ENCODE results near the gene KAZN. TPM values are rescaled to one million over a fixed set of nuclear protein-coding genes. Genes with fewer than 3 reads are reported as not detected.

KAZN gene
- total RNA-seq (60.8 TPM), polyA plus RNA-seq (ENCODE audit: insufficient read depth, low read depth, low replicate concordance) (17.4 TPM)
- long read RNA-seq, donor 1, partial matches to known transcripts = 8 of 12 reads
- long read RNA-seq, donor 1, other reads (novel, unspliced or antisense) = 0 of 12 reads
- long read RNA-seq, donor 2, partial matches to known transcripts = 0 of 1 reads
- long read RNA-seq, donor 2, other reads (novel, unspliced or antisense) = 0 of 1 reads
- long read RNA-seq, donor 3, partial matches to known transcripts = 9 of 12 reads
- long read RNA-seq, donor 3, other reads (novel, unspliced or antisense) = 0 of 12 reads
- long read RNA-seq, donor 4, transcript KAZN-201 (8 exons, 3,838 nt) = major isoform, 5 of 5 reads
- long read RNA-seq, donor 4, partial matches to known transcripts = 0 of 5 reads
- long read RNA-seq, donor 4, other reads (novel, unspliced or antisense) = 0 of 5 reads
- long read RNA-seq, donor 5 = 0 reads
- long read RNA-seq, donor 6, partial matches to known transcripts = 5 of 6 reads
- long read RNA-seq, donor 6, other reads (novel, unspliced or antisense) = 0 of 6 reads
- long read RNA-seq, donor 7, transcript KAZN-201 (8 exons, 3,838 nt) = major isoform, 22 of 140 reads
- long read RNA-seq, donor 7, partial matches to known transcripts = 5 of 140 reads
- long read RNA-seq, donor 7, other reads (novel, unspliced or antisense) = 113 of 140 reads
- long read RNA-seq, donor 8, partial matches to known transcripts = 0 of 2 reads
- long read RNA-seq, donor 8, other reads (novel, unspliced or antisense) = 0 of 2 reads
- long read RNA-seq, donor 9, partial matches to known transcripts = 5 of 7 reads
- long read RNA-seq, donor 9, other reads (novel, unspliced or antisense) = 0 of 7 reads
- long read RNA-seq, donor 10, transcript KAZN-201 (8 exons, 3,838 nt) = major isoform, 6 of 6 reads
- long read RNA-seq, donor 10, partial matches to known transcripts = 0 of 6 reads
- long read RNA-seq, donor 10, other reads (novel, unspliced or antisense) = 0 of 6 reads

DNA sequence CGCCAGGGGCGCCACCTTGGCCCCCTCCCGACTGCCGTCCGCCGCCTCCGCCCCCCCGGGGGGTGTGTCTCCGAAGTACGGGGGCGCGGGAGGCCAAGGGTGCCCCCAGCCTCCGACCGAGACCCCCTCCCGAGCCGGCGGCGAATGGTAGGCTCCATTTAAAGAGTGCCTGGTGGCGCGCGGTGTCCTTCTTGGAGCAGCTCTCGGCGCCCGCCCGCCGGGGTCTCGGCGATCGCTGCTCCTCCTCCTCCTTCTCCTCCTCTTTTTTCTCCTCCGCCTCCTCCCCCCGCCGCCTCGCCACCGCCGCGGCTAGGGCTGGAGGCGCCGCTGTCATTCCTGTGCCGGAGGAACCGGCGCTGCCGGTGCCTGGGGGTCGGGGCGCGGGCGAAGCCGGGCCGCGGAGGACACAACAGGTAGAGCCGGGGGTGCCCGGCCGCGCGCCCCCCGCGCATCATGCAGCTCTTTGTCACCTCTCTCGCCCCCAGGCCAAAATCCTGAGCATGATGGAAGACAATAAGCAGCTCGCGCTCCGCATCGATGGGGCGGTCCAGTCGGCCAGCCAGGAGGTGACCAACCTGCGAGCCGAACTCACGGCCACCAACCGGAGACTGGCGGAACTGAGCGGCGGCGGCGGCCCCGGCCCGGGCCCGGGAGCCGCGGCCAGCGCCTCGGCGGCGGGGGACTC is at the start of gene KAZN:
Gene KAZN (plus strand): TSS at position 188 of the 685 bp plus-strand sequence.
- H3K36me3 ChIP-seq (ENCODE audit: control insufficient read depth in 2 of 3, insufficient read depth in 3 of 3, low read length in 3 of 3) = no peaks in the 10 kb centered on the region
- peaks cover 2 to 7% (median 3%) of the 10 kb centered on the region in 3 donors for H3K4me1 ChIP-seq (ENCODE audit: control insufficient read depth in 2 of 3, insufficient read depth in 2 of 3, low read depth in 1 of 3, low read length in 3 of 3)
- intact Hi-C loops (cut with DNase I) = no loop called here
- H3K9ac ChIP-seq (ENCODE audit: low read length in 3 of 3) = peak within 1 kb of the TSS in 2 of 3 donors; percentile 29 to 47
- DNase-seq = peak; percentile 84 to 91 (median 89)
- peak within 1 kb of the TSS; percentile 50 to 73 (median 54) for H3K4me3 ChIP-seq (ENCODE audit: low read length in 3 of 3)
- FAIRE-seq = no peak
- TF ChIP-seq, protein P1, sequence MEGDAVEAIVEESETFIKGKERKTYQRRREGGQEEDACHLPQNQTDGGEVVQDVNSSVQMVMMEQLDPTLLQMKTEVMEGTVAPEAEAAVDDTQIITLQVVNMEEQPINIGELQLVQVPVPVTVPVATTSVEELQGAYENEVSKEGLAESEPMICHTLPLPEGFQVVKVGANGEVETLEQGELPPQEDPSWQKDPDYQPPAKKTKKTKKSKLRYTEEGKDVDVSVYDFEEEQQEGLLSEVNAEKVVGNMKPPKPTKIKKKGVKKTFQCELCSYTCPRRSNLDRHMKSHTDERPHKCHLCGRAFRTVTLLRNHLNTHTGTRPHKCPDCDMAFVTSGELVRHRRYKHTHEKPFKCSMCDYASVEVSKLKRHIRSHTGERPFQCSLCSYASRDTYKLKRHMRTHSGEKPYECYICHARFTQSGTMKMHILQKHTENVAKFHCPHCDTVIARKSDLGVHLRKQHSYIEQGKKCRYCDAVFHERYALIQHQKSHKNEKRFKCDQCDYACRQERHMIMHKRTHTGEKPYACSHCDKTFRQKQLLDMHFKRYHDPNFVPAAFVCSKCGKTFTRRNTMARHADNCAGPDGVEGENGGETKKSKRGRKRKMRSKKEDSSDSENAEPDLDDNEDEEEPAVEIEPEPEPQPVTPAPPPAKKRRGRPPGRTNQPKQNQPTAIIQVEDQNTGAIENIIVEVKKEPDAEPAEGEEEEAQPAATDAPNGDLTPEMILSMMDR (IDR thresholded peaks at IDR 0.05; ENCODE audit: borderline replicate concordance, extremely low read depth, insufficient read depth) = no peak
- no peaks in the 10 kb centered on the region for H3K27me3 ChIP-seq (ENCODE audit: control insufficient read depth, insufficient read depth, low read length)
- no peaks in the 10 kb centered on the region for H3K9me3 ChIP-seq (ENCODE audit: control insufficient read depth in 2 of 3, insufficient read depth in 1 of 3, low read length in 3 of 3)
- H3K27ac ChIP-seq (ENCODE audit: low read depth in 2 of 2, low read length in 2 of 2) = peak within 1 kb of the TSS; percentile 11 to 47

DNA sequence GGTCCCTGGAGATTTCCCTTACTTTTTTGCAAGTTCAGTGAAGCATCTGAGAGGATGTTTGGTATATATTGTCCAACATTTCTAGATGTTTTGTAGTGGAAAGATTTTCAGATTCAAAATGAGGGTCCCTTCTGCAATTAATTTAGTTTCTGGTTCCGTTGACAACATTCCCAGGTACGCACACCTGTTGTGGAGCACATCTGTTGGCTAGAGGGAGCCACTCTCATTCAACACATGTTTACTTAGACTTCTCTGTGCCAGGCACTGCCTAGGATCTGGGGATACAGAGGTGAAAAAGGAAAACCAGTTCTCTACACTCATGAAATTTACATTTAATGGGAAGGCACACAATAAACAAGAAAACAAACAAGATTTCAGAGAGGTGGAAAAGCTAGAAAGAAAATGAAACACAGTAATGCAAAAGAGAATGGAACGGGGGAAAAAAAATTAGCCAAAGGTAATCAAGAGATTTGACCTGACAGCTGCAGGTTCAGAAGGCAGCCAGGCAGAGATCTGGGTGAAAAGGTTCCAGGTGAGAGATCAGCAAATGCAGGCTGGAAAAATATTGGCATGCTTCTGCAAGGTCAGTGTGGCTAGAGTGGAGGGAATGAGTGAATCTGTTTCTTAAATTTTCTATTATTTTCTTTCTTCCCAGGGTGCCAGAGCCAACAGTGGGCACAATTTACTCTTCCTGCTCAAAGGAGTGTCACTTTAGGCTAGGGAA is 48.4 kb upstream of the KAZN start:
- intact Hi-C loops (cut with DNase I) = no loop called here
- Histone ChIP-seq H3K9me3 (ENCODE audit: control insufficient read depth in 2 of 3, insufficient read depth in 1 of 3, low read length in 3 of 3) (no peaks in the 10 kb centered on the region), H3K27ac (ENCODE audit: low read depth in 2 of 2, low read length in 2 of 2) (no peak overlapping the region), H3K9ac (ENCODE audit: low read length in 3 of 3) (no peak overlapping the region), H3K4me3 (ENCODE audit: low read length in 3 of 3) (no peak overlapping the region), H3K4me1 (ENCODE audit: control insufficient read depth in 2 of 3, insufficient read depth in 2 of 3, low read depth in 1 of 3, low read length in 3 of 3) (peaks cover 0 to 8% (median 0%) of the 10 kb centered on the region in 3 donors), H3K27me3 (ENCODE audit: control insufficient read depth, insufficient read depth, low read length) (no peaks in the 10 kb centered on the region), H3K36me3 (ENCODE audit: control insufficient read depth in 2 of 3, insufficient read depth in 3 of 3, low read length in 3 of 3) (no peaks in the 10 kb centered on the region)
- TF ChIP-seq, protein P1 (IDR thresholded peaks at IDR 0.05; ENCODE audit: borderline replicate concordance, extremely low read depth, insufficient read depth) = no peak
- DNase-seq = peak in 2 of 5 donors; percentile 37 to 51
- no peak for FAIRE-seq

DNA sequence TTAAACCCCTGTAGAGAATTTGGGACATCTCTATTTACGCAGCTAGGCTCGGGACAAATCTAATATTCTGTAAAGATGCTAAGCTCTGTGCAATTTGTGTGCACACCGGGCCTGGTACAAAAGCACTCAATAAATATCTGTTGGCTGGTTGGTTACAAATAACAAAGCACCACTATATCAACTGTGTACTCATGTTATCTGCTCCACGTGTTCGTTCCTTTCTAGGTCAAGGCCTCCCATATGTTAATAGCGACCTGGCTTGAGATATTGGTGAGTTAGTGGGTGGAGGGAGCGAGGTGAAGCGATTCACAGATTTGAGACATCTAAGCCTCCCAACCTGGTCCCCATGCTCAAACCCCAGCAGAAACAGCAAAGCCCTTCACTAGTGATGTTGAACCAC is 47.1 kb upstream of the KAZN start:
- Histone ChIP-seq H3K9ac (ENCODE audit: low read length in 3 of 3) (no peak overlapping the region), H3K27me3 (ENCODE audit: control insufficient read depth, insufficient read depth, low read length) (no peaks in the 10 kb centered on the region), H3K36me3 (ENCODE audit: control insufficient read depth in 2 of 3, insufficient read depth in 3 of 3, low read length in 3 of 3) (no peaks in the 10 kb centered on the region), H3K27ac (ENCODE audit: low read depth in 2 of 2, low read length in 2 of 2) (no peak overlapping the region), H3K4me3 (ENCODE audit: low read length in 3 of 3) (no peak overlapping the region), H3K4me1 (ENCODE audit: control insufficient read depth in 2 of 3, insufficient read depth in 2 of 3, low read depth in 1 of 3, low read length in 3 of 3) (peaks cover 0 to 8% (median 0%) of the 10 kb centered on the region in 3 donors), H3K9me3 (ENCODE audit: control insufficient read depth in 2 of 3, insufficient read depth in 1 of 3, low read length in 3 of 3) (no peaks in the 10 kb centered on the region)
- no peak for DNase-seq
- no peak for FAIRE-seq
- TF ChIP-seq, protein P1 (IDR thresholded peaks at IDR 0.05; ENCODE audit: borderline replicate concordance, extremely low read depth, insufficient read depth) = no peak
- intact Hi-C loops (cut with DNase I) = no loop called here

All from kidney (tissue), 22 donors.